Vagina (tissue), 2 donors: ENCODE measurements around the gene MTMR2. TPM values are rescaled to one million over a fixed set of nuclear protein-coding genes. Genes with fewer than 3 reads are reported as not detected.

ENCODE experiments used
- DNase-seq, 2 donors: peaks; one replicate each; pipeline ENCODE4 v3.0.0-alpha.2; 2017; ENCODE audit errors: extremely low spot score in 2 of 2
- H3K27ac ChIP-seq: fragments of 200-600 bp; sonication (generic); one replicate; pipeline ENCODE4 v1.5.1; 2019
- H3K27me3 ChIP-seq: fragments of 200-600 bp; sonication (generic); one replicate; pipeline ENCODE4 v1.5.1; 2019
- H3K36me3 ChIP-seq, 2 donors: fragments of 200-600 bp; sonication (generic); one replicate each; pipeline ENCODE4 v1.5.1; 2017 to 2019
- H3K4me1 ChIP-seq: fragments of 200-600 bp; sonication (generic); one replicate; pipeline ENCODE4 v1.5.1; 2019
- H3K4me3 ChIP-seq, 2 donors: fragments of 200-600 bp; sonication (generic); 1 replicate in 1 of 2; 2 replicates in 1 of 2; pipeline ENCODE4 v1.5.1; 2016 to 2019
- H3K9me3 ChIP-seq: fragments of 200-600 bp; sonication (generic); one replicate; pipeline ENCODE4 v1.5.1; 2019
- POLR2A ChIP-seq, 2 donors: fragments of 450-650 bp; IDR thresholded peaks; one replicate each; pipeline ENCODE4 v1.6.1; 2017; ENCODE audit warnings: antibody characterized with exemption in 2 of 2, mild to moderate bottlenecking in 2 of 2, moderate library complexity in 2 of 2
- POLR2AphosphoS5 ChIP-seq, 2 donors: sonication (generic); formaldehyde crosslinking; IDR thresholded peaks; one replicate each; pipeline ENCODE4 v1.9.0; 2017; ENCODE audit warnings: antibody characterized with exemption in 2 of 2, mild to moderate bottlenecking in 2 of 2, low read depth in 1 of 2; ENCODE audit not compliant: insufficient read depth in 1 of 2
- intact Hi-C: fragments of 100-400 bp; cut with DNase I; formaldehyde crosslinking; loops from one replicate; pipeline ENCODE4 v1.15.1; 2023
- total RNA-seq: library from RNA; depleted of rRNA; stranded (reverse); fragments of >200 nt; gene quantifications from one replicate; pipeline ENCODE4 v1.2.3, GENCODE V29; 2016
- TF ChIP-seq, protein P1 (sequence below), 3 experiments: fragments of 450-650 bp in 2 of 3; fragments of 200-600 bp in 1 of 3; sonication (generic) in 1 of 3; IDR thresholded peaks; one replicate each; pipeline ENCODE4 v1.5.1; 2017 to 2019; ENCODE audit warnings: antibody characterized with exemption in 3 of 3, mild to moderate bottlenecking in 2 of 3, moderate library complexity in 2 of 3

Gene MTMR2
- total RNA-seq, 1 donor from 2014 or later = 18.2 TPM

DNA sequence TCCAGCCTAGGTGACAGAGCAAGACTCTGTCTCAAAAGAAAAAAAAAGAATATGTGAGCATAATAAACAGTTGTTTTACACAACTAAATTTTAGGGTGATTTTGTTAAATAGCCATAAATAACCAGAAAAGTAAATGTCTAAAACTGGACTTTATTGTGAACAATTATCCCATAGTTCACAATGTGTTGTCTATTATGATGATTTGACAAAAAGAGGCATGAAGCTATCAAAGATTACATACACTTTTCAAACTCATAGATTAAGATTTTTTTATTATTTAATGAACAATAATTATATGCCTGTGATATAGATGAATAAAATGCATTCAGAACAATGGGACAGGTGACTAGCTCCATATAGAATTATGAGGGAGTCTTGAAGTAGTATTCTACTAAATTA, 27.0 kb upstream of the MTMR2 start:
- no peak overlapping the region for H3K27ac ChIP-seq
- no peaks in the 10 kb centered on the region for H3K4me1 ChIP-seq
- H3K4me3 ChIP-seq = no peak overlapping the region
- no peaks in the 10 kb centered on the region for H3K27me3 ChIP-seq
- TF ChIP-seq, protein P1, sequence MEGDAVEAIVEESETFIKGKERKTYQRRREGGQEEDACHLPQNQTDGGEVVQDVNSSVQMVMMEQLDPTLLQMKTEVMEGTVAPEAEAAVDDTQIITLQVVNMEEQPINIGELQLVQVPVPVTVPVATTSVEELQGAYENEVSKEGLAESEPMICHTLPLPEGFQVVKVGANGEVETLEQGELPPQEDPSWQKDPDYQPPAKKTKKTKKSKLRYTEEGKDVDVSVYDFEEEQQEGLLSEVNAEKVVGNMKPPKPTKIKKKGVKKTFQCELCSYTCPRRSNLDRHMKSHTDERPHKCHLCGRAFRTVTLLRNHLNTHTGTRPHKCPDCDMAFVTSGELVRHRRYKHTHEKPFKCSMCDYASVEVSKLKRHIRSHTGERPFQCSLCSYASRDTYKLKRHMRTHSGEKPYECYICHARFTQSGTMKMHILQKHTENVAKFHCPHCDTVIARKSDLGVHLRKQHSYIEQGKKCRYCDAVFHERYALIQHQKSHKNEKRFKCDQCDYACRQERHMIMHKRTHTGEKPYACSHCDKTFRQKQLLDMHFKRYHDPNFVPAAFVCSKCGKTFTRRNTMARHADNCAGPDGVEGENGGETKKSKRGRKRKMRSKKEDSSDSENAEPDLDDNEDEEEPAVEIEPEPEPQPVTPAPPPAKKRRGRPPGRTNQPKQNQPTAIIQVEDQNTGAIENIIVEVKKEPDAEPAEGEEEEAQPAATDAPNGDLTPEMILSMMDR (IDR thresholded peaks at IDR 0.05) = no peak
- TF ChIP-seq POLR2AphosphoS5 (IDR thresholded peaks at IDR 0.05; ENCODE audit: insufficient read depth in 1 of 2, low read depth in 1 of 2) = no peak
- TF ChIP-seq POLR2A (IDR thresholded peaks at IDR 0.05) = no peak
- DNase-seq = no peak
- H3K9me3 ChIP-seq = no peaks in the 10 kb centered on the region
- intact Hi-C loops = no loop called here
- no peaks in the 10 kb centered on the region for H3K36me3 ChIP-seq

DNA sequence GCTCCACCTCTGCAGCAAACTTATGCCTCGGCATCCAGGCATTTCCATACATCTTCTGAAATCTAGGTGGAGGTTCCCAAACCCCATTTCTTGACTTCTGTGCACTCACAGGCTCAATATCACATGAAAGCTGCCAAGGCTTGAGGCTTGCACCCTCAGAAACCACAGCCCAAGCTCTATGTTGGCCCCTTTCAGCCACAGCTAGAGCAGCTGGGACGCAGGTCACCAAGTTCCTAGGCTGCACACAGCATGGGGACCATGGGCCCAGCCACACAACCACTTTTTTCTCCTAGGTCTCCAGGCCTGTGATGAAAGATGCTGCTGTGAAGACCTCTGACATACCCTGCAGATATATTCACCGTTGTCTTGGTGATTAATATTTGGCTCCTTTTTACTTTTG, 24.7 kb upstream of the MTMR2 start:
- no peak overlapping the region for H3K27ac ChIP-seq
- H3K4me1 ChIP-seq = no peaks in the 10 kb centered on the region
- no peaks in the 10 kb centered on the region for H3K9me3 ChIP-seq
- no peaks in the 10 kb centered on the region for H3K27me3 ChIP-seq
- H3K4me3 ChIP-seq = no peak overlapping the region
- H3K36me3 ChIP-seq = no peaks in the 10 kb centered on the region
- DNase-seq = no peak
- TF ChIP-seq POLR2A (IDR thresholded peaks at IDR 0.05) = no peak
- TF ChIP-seq, protein P1 (IDR thresholded peaks at IDR 0.05) = no peak
- no peak for TF ChIP-seq POLR2AphosphoS5 (IDR thresholded peaks at IDR 0.05; ENCODE audit: insufficient read depth in 1 of 2, low read depth in 1 of 2)
- intact Hi-C loops = no loop called here

DNA sequence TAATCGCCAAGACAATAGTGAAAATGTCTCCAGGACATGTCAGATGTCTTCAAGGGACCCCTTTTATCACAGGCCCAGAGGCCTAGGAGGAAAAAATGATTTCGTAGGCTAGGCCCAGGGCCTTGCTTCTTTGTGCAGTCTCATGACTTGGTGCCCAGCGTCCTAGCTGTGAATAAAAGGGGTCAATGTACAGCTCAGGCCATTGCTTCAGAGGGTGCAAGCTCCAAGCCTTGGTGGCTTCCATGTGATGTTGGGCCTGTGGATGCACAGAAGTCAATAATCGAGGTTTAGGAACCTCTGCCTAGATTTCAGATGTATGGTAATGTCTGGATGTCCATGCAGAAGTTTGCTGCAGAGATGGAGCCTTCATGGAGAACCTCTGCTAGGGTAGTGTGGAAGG, 20.7 kb upstream of the MTMR2 start:
- TF ChIP-seq POLR2AphosphoS5 (IDR thresholded peaks at IDR 0.05; ENCODE audit: insufficient read depth in 1 of 2, low read depth in 1 of 2) = no peak
- TF ChIP-seq, protein P1 (IDR thresholded peaks at IDR 0.05) = no peak
- no peak for TF ChIP-seq POLR2A (IDR thresholded peaks at IDR 0.05)
- no peak for DNase-seq
- no peaks in the 10 kb centered on the region for H3K9me3 ChIP-seq
- H3K36me3 ChIP-seq = no peaks in the 10 kb centered on the region
- no peaks in the 10 kb centered on the region for H3K27me3 ChIP-seq
- no peaks in the 10 kb centered on the region for H3K4me1 ChIP-seq
- no peak overlapping the region for H3K27ac ChIP-seq
- intact Hi-C loops = no loop called here
- no peak overlapping the region for H3K4me3 ChIP-seq

DNA sequence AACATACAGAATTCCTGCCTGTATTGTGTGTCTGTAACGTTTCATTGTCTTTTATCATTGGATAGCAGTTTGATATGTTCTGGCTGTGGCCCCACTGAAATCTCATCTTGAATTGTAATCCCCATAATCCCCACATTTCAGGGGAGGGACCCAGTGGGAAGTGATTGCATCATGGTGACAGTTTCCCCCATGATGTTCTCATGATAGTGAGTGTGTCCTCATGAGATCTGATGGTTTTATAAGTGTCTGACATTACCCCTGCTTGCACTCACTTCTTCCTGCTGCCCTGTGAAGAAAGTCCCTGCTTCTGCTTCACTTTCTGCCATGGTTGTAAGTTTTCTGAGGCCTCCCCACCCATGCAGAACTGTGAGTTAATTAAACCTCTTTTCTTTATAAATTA, 19.6 kb upstream of the MTMR2 start:
- intact Hi-C loops = no loop called here
- DNase-seq = no peak
- no peak overlapping the region for H3K27ac ChIP-seq
- H3K27me3 ChIP-seq = no peaks in the 10 kb centered on the region
- TF ChIP-seq POLR2A (IDR thresholded peaks at IDR 0.05) (no peak), POLR2AphosphoS5 (IDR thresholded peaks at IDR 0.05; ENCODE audit: insufficient read depth in 1 of 2, low read depth in 1 of 2) (no peak)
- TF ChIP-seq, protein P1 (IDR thresholded peaks at IDR 0.05) = no peak
- H3K4me3 ChIP-seq = no peak overlapping the region
- no peaks in the 10 kb centered on the region for H3K4me1 ChIP-seq
- no peaks in the 10 kb centered on the region for H3K9me3 ChIP-seq
- no peaks in the 10 kb centered on the region for H3K36me3 ChIP-seq

DNA sequence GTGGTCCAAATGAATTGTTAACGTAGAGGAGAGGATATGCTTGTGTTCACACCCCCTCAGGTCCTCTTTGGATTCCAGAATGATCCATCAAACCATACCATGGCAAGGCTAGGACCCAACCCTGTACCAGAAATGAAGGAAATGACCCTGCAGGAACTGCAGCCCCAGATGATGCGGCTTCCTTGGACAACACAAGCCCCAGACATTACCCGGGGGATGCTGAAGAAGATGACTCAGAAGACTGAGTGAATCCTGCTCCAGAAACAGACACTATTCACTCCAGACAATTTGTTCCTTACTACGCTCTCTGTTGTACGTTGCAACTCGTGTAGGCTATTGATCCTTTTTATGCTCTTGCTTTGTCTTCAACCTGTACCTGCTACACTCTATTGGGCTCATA, 15.2 kb upstream of the MTMR2 start:
- no peak overlapping the region for H3K4me3 ChIP-seq
- H3K4me1 ChIP-seq = no peaks in the 10 kb centered on the region
- no peaks in the 10 kb centered on the region for H3K9me3 ChIP-seq
- H3K27ac ChIP-seq = no peak overlapping the region
- no peaks in the 10 kb centered on the region for H3K27me3 ChIP-seq
- TF ChIP-seq, protein P1 (IDR thresholded peaks at IDR 0.05) = no peak
- TF ChIP-seq POLR2A (IDR thresholded peaks at IDR 0.05) (no peak), POLR2AphosphoS5 (IDR thresholded peaks at IDR 0.05; ENCODE audit: insufficient read depth in 1 of 2, low read depth in 1 of 2) (no peak)
- no peak for DNase-seq
- intact Hi-C loops = no loop called here
- H3K36me3 ChIP-seq = no peaks in the 10 kb centered on the region
